GM12891 (cell line): ENCODE data around the gene RWDD1.

Experiments used
- POLR2A ChIP-seq: IDR thresholded peaks from 2 replicates; pipeline ENCODE4 v1.6.1; 2011; ENCODE audit warnings: low read depth, low read length, control low read depth
- POLR2AphosphoS5 ChIP-seq: IDR thresholded peaks from 2 replicates; pipeline ENCODE4 v1.6.1; 2011; ENCODE audit warnings: low read depth, low read length, control low read depth
- POU2F2 ChIP-seq: IDR thresholded peaks from 2 replicates; pipeline ENCODE4 v1.6.1; 2011; ENCODE audit warnings: low read depth, mild to moderate bottlenecking, control low read depth, low read length, moderate library complexity
- SPI1 ChIP-seq: IDR thresholded peaks from 2 replicates; pipeline ENCODE4 v1.6.1; 2011; ENCODE audit warnings: low read depth, low read length, control low read depth
- TAF1 ChIP-seq: IDR thresholded peaks from 2 replicates; pipeline ENCODE4 v1.6.1; 2011; ENCODE audit warnings: low read depth, low read length, control low read depth

- TF ChIP-seq POLR2A (no peak), TAF1 (no peak), SPI1 (no peak), POLR2AphosphoS5 (no peak), POU2F2 (no peak)
Measured at GRCh38 chr6:116579143-116579542, 7.8 kb downstream of the RWDD1 start.
